ENCODE data around the gene PPM1A. TPM values are rescaled to one million over a fixed set of nuclear protein-coding genes. Genes with fewer than 3 reads are reported as not detected.

PPM1A gene
- total RNA-seq, result 10 to 100 TPM; 54.5 to 55.2 TPM

- DNase-seq, result peak; percentile 95
- Mint-ChIP-seq H3K4me3 (peak within 1 kb of the TSS; percentile 87), H3K36me3 (ENCODE audit: low read depth) (peaks cover 14% of the 10 kb centered on the region), H3K4me1 (peaks cover 45% of the 10 kb centered on the region), H3K9me3 (no peaks in the 10 kb centered on the region), H3K27me3 (no peaks in the 10 kb centered on the region), H3K27ac (peak within 1 kb of the TSS; percentile 99)
- POLR2A ChIA-PET, result interaction anchor here (0.6 to 2.7 kb wide), 38 partner anchors 8 to 1821 kb away, joined by 3 to 62 read pairs (median 4); partner anchors contain the start of genes DHRS7, JKAMP, KIAA0586 and L3HYPDH
- CTCF ChIA-PET, result interaction anchor here (0.6 to 3.3 kb wide), 9 partner anchors 11 to 283 kb away, joined by 3 to 20 read pairs (median 5); partner anchors contain the start of genes DHRS7 and PCNX4
These were observed at the start of gene PPM1A for GRCh38 chr14:60248697-60249318. Gene PPM1A, plus strand, starts transcription at chr14:60249221. Its CDS starts 33,483 bp downstream, at chr14:60282704.

- Mint-ChIP-seq H3K4me3 (no peak overlapping the region), H3K9me3 (no peaks in the 10 kb centered on the region), H3K36me3 (ENCODE audit: low read depth) (no peaks in the 10 kb centered on the region), H3K27ac (no peak overlapping the region), H3K4me1 (peaks cover 4% of the 10 kb centered on the region), H3K27me3 (peaks cover 11% of the 10 kb centered on the region)
- ChIA-PET POLR2A (interaction anchor here (0.6 to 1.9 kb wide), 2 partner anchors 49 to 73 kb away, joined by 3 to 5 read pairs; no protein-coding TSS in a partner anchor), CTCF (interaction anchor here (1.1 kb wide), 1 partner anchor 12 kb away, joined by 3 read pairs; no protein-coding TSS in a partner anchor)
- DNase-seq, result no peak
These were observed 49.7 kb upstream of the PPM1A start for GRCh38 chr14:60199321-60199720.

- H3K27me3 Mint-ChIP-seq, result peaks cover 28% of the 10 kb centered on the region
- no peak overlapping the region for H3K27ac Mint-ChIP-seq
- DNase-seq, result no peak
- no peak overlapping the region for H3K4me3 Mint-ChIP-seq
- ChIA-PET CTCF (interaction anchor here (1.3 kb wide), 1 partner anchor 39 kb away, joined by 3 read pairs; no protein-coding TSS in a partner anchor), POLR2A (no interaction called here)
- H3K36me3 Mint-ChIP-seq (ENCODE audit: low read depth), result no peaks in the 10 kb centered on the region
- H3K9me3 Mint-ChIP-seq, result no peaks in the 10 kb centered on the region
- H3K4me1 Mint-ChIP-seq, result no peaks in the 10 kb centered on the region
These were observed 44.7 kb upstream of the PPM1A start for GRCh38 chr14:60204104-60204842.

GRCh38 chr14:60204843-60205774 lies 43.9 kb upstream of the PPM1A start:
- CTCF ChIA-PET, result interaction anchor here (1.3 kb wide), 1 partner anchor 39 kb away, joined by 3 read pairs; no protein-coding TSS in a partner anchor
- no peak overlapping the region for H3K4me3 Mint-ChIP-seq
- no peak overlapping the region for H3K27ac Mint-ChIP-seq
- H3K4me1 Mint-ChIP-seq, result no peaks in the 10 kb centered on the region
- H3K36me3 Mint-ChIP-seq (ENCODE audit: low read depth), result no peaks in the 10 kb centered on the region
- POLR2A ChIA-PET, result no interaction called here
- no peak for DNase-seq
- peaks cover 29% of the 10 kb centered on the region for H3K27me3 Mint-ChIP-seq
- H3K9me3 Mint-ChIP-seq, result no peaks in the 10 kb centered on the region

GRCh38 chr14:60206249-60206670 lies 42.8 kb upstream of the PPM1A start:
- no peaks in the 10 kb centered on the region for H3K4me1 Mint-ChIP-seq
- POLR2A ChIA-PET, result no interaction called here
- H3K4me3 Mint-ChIP-seq, result no peak overlapping the region
- no peak for DNase-seq
- CTCF ChIA-PET, result no interaction called here
- H3K9me3 Mint-ChIP-seq, result no peaks in the 10 kb centered on the region
- H3K27me3 Mint-ChIP-seq, result peaks cover 31% of the 10 kb centered on the region
- H3K36me3 Mint-ChIP-seq (ENCODE audit: low read depth), result no peaks in the 10 kb centered on the region
- no peak overlapping the region for H3K27ac Mint-ChIP-seq

GRCh38 chr14:60206837-60207533 lies 42.0 kb upstream of the PPM1A start:
- no peaks in the 10 kb centered on the region for H3K4me1 Mint-ChIP-seq
- H3K27ac Mint-ChIP-seq, result no peak overlapping the region
- ChIA-PET POLR2A (no interaction called here), CTCF (no interaction called here)
- peaks cover 27% of the 10 kb centered on the region for H3K27me3 Mint-ChIP-seq
- no peak overlapping the region for H3K4me3 Mint-ChIP-seq
- DNase-seq, result no peak
- H3K36me3 Mint-ChIP-seq (ENCODE audit: low read depth), result no peaks in the 10 kb centered on the region
- H3K9me3 Mint-ChIP-seq, result no peaks in the 10 kb centered on the region

GRCh38 chr14:60210703-60211102 lies 38.3 kb upstream of the PPM1A start:
- no peak for DNase-seq
- Mint-ChIP-seq H3K9me3 (no peaks in the 10 kb centered on the region), H3K27me3 (peaks cover 14% of the 10 kb centered on the region), H3K27ac (no peak overlapping the region), H3K4me1 (no peaks in the 10 kb centered on the region), H3K4me3 (no peak overlapping the region), H3K36me3 (ENCODE audit: low read depth) (no peaks in the 10 kb centered on the region)
- CTCF ChIA-PET, result interaction anchor here (0.7 to 1.0 kb wide), 2 partner anchors 81 to 246 kb away, joined by 3 read pairs; no protein-coding TSS in a partner anchor
- POLR2A ChIA-PET, result interaction anchor here (1.1 to 2.1 kb wide), 2 partner anchors 38 to 40 kb away, joined by 3 to 6 read pairs; partner anchors contain the start of gene PPM1A

GRCh38 chr14:60211153-60211552 lies 37.9 kb upstream of the PPM1A start:
- H3K4me1 Mint-ChIP-seq, result no peaks in the 10 kb centered on the region
- H3K9me3 Mint-ChIP-seq, result no peaks in the 10 kb centered on the region
- no peaks in the 10 kb centered on the region for H3K36me3 Mint-ChIP-seq (ENCODE audit: low read depth)
- no peak overlapping the region for H3K27ac Mint-ChIP-seq
- no peak overlapping the region for H3K4me3 Mint-ChIP-seq
- DNase-seq, result no peak
- CTCF ChIA-PET, result interaction anchor here (0.7 to 1.0 kb wide), 2 partner anchors 81 to 246 kb away, joined by 3 read pairs; no protein-coding TSS in a partner anchor
- POLR2A ChIA-PET, result interaction anchor here (2.1 kb wide), 1 partner anchor 37 kb away, joined by 6 read pairs; the partner anchor contains the start of gene PPM1A
- H3K27me3 Mint-ChIP-seq, result peaks cover 14% of the 10 kb centered on the region

- no peaks in the 10 kb centered on the region for H3K9me3 Mint-ChIP-seq
- DNase-seq, result no peak
These were observed 36.3 kb upstream of the PPM1A start for GRCh38 chr14:60212503-60213371.

GRCh38 chr14:60214003-60214402 lies 35.0 kb upstream of the PPM1A start:
- ChIA-PET POLR2A (no interaction called here), CTCF (no interaction called here)
- peaks cover 5% of the 10 kb centered on the region for H3K27me3 Mint-ChIP-seq
- no peak for DNase-seq
- no peaks in the 10 kb centered on the region for H3K4me1 Mint-ChIP-seq
- no peak overlapping the region for H3K27ac Mint-ChIP-seq
- no peaks in the 10 kb centered on the region for H3K9me3 Mint-ChIP-seq
- H3K36me3 Mint-ChIP-seq (ENCODE audit: low read depth), result no peaks in the 10 kb centered on the region
- no peak overlapping the region for H3K4me3 Mint-ChIP-seq

More at GRCh38 chr14:60212503-60213371, 36.3 kb upstream of the PPM1A start:
- H3K36me3 Mint-ChIP-seq (ENCODE audit: low read depth), result no peaks in the 10 kb centered on the region
- H3K27ac Mint-ChIP-seq, result no peak overlapping the region
- ChIA-PET CTCF (no interaction called here), POLR2A (no interaction called here)
- no peak overlapping the region for H3K4me3 Mint-ChIP-seq
- no peaks in the 10 kb centered on the region for H3K4me1 Mint-ChIP-seq
- peaks cover 8% of the 10 kb centered on the region for H3K27me3 Mint-ChIP-seq

- DNase-seq, result no peak
- no peak overlapping the region for H3K4me3 Mint-ChIP-seq
- no peak overlapping the region for H3K27ac Mint-ChIP-seq
- peaks cover 2% of the 10 kb centered on the region for H3K27me3 Mint-ChIP-seq
- H3K4me1 Mint-ChIP-seq, result no peaks in the 10 kb centered on the region
- H3K36me3 Mint-ChIP-seq (ENCODE audit: low read depth), result no peaks in the 10 kb centered on the region
- CTCF ChIA-PET, result no interaction called here
- POLR2A ChIA-PET, result no interaction called here
- H3K9me3 Mint-ChIP-seq, result no peaks in the 10 kb centered on the region
These were observed 34.5 kb upstream of the PPM1A start for GRCh38 chr14:60214415-60215126.

All from activated CD4-positive, alpha-beta memory T cell treated with anti-CD3 and anti-CD28 coated beads, Interleukin-2, amount 10 ng/mL, durations not matched to agents 7 days and 5 days (primary cell).